Hippocampal formation (tissue), 2 donors: ENCODE data around the gene TERF2IP.

Experiments used
- DNase-seq, 2 donors: peaks; one replicate each; lab custom pipeline; 2025; lab: John Stamatoyannopoulos, UW

Gene TERF2IP, protein sequence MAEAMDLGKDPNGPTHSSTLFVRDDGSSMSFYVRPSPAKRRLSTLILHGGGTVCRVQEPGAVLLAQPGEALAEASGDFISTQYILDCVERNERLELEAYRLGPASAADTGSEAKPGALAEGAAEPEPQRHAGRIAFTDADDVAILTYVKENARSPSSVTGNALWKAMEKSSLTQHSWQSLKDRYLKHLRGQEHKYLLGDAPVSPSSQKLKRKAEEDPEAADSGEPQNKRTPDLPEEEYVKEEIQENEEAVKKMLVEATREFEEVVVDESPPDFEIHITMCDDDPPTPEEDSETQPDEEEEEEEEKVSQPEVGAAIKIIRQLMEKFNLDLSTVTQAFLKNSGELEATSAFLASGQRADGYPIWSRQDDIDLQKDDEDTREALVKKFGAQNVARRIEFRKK

DNA sequence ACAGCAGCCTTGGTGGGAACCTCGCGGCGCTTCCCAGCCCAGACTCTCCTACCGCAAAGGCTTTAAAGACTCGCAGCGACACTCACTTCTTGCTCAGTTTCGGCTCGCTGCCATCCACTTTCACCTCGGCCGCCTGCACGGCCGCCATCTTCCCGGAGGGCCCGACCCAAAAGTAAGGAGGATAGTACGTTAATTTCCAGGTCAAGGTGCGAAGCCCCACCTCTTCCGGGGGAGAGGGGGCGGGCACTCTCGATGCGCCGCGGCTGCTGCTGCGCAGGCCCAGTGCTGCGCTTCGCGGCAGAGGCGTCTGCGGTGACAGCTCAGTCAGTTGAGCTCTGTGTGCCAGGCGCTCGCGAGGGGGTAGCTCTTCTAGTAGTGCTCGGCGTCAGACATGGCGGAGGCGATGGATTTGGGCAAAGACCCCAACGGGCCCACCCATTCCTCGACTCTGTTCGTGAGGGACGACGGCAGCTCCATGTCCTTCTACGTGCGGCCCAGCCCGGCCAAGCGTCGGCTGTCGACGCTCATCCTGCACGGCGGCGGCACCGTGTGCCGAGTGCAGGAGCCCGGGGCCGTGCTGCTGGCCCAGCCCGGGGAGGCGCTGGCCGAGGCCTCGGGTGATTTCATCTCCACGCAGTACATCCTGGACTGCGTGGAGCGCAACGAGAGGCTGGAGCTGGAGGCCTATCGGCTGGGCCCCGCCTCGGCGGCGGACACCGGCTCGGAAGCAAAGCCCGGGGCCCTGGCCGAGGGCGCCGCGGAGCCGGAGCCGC lies at the start of gene TERF2IP, which contains the start of gene KARS1:
TERF2IP (plus strand) TSS at position 282 of the 773 bp plus-strand sequence; CDS start at position 392, 110 bp downstream.
KARS1 (minus strand) TSS at position 174 of the 773 bp plus-strand sequence; CDS start at position 148, 26 bp downstream.
- DNase-seq = peak; percentile 93 to 94

DNA sequence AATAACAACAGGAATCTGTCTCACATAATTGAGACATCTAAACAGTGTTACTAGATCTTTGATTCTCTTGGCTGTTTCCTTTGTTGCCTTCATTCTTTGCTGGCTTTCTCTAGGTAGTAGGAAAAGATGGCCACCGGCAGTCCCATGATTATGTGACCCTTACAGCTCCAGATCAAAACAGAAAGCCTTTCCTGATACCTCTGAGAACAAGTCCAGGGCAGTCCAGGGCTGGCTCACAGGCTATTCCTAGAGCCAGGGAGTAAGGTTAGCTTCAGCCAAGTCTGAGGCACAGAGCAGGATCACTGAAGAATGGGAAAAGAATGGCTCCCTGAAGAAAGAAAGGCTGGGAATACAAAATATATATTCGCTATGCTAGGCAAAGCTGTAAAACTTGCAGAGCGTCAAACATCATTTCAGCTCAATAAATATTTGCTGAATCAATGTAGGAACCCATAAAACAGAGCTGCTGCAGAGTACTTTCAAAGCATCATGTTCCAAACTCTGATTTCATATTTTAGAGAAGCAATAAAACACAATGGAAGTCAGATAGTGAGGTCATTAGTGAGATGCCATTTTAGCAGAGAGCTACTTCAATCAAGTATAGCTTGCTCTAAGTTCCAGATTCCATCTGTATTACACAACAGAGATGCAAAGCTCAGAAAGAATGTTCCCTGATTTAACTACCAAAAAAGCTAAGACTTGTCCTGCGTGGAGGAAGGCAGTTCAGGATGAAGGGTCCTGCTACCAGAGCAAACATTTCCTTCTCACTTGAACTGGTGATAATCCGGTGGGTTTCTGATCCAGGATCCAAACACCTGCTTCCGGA lies 47.9 kb upstream of the TERF2IP start:
- no peak for DNase-seq

DNA sequence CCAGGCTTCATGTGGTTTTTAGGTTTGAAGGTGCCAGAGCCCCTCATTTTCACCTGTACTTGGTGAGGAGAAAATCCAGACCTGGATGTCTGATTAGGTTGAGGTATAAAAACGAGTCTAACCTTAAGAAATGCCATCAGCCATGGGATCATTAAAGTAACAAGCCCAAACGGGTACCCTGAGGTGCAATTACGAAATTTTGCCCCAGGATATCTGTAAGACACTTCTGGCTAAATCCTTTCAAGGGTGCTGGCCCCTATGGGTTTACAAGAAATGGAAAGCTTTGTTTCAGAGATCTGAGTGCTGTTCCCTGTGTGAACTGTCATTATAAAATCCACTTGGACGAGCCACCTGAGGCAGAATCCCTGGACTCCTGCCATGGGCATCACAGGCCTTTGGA lies 44.3 kb upstream of the TERF2IP start:
- DNase-seq = no peak

DNA sequence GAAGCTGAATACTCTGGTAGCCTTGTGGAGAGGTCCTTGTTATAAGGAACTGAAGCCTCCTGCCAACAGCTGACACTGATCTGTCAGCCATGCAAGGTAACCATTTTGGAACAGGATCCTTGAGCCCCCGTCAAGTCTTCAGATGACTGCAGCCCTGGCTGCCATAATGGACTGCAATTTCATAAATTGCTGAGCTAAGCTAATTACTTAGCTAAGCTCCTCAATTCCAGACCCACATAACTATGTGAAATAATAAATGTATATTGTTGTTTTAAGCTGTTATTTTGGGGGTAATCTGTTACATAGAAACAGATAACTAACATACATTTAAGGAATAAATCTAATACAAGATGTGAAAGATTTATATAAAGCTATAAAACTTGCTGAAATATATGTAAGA lies 41.1 kb upstream of the TERF2IP start:
- DNase-seq = no peak

DNA sequence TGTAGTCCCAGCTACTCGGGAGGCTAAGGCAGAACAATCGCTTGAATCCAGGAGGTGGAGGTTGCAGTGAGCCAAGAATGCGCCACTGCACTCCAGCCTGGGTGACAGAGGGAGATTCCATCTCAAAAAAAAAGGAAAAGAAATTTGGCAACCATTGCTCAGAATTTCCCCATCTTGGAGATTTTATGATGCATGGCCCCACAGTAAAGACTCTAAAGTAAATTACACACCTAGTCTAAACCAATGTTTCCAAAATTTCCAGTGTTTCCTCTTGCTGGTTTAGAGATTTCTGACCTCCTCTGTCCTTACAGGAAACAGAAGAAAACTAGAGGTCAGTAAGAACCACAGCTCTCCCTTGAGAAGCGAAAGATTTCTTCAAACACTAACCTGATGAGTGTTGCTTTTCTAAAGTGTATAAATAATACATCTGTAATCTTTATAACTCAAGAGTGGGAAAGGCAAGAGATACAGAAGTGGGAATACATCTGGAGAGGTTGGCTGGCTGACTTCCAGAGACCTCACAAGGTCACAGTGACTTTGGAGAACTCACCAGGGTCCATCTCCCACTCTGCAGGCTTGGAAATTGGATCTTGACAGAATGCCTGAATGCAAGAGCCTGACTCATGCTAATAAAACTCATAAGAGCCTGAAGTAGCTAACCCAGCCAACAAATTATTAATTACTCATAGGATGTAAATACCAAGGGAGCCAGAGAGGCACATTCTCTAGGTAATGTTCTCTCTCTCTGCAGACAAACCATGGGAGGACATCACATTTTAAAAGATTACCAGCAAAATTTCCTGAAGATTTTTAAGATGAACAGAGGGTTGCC lies 33.3 kb upstream of the TERF2IP start:
- no peak for DNase-seq

DNA sequence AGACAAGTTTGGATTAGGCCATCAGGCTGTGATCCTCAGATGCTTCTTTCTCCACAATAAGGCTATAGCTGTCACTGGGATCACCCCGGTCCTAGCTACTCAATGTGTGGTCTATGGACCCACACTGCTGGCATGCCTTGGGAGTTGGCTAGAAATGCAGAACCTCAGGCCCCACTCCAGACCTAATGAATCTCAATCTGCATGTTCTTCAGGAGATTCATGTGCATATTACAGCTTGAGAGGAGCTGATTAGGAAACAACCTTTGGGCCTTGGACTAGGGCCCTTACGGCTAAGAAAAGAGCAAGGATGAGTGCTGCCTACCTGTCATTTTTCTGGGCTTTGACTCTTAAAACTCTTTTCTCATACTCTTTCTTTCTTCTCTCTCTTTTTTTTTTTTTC lies 32.0 kb upstream of the TERF2IP start:
- DNase-seq = no peak

DNA sequence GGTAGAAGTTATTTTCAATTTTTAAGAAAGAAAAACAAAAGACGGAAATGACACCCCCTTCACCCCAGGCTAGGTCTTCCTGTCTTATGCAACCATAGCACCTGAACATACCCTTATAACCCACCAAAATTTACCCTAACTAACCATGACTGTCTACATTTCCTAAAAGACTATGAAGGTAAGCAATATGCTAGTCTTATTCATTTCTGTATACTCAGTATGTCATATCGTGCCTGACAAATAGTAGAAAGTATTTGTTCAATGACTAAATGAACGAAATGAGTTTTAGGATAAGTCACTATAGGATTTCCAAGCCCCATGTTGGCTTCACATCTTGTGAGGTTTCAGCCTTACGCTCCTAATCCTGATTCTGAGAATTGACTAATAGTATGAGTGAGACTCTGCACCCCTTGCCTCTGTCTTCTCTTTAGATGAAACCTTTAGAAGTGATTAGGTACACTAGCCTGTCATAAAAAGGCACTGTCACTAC lies 31.0 kb upstream of the TERF2IP start:
- DNase-seq = no peak

DNA sequence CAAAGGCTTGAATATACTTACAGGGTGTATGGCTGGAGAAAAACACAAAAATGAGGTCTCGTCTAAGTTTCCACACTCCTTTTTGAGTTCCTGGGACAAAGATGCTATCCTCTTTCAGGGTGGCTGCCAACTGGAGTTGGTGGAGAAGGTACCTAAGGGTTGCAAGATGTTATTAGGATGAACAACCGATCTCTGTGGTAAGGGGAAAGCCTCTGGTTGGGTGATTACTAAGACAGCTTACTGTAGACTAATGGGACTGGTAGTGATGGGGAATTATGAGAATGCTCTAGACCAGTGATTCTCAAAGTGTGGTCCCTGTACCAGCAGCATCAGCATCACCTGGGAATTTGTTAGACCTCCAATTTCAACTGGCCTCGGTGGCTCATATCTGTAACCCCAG lies 30.5 kb upstream of the TERF2IP start:
- DNase-seq = no peak

DNA sequence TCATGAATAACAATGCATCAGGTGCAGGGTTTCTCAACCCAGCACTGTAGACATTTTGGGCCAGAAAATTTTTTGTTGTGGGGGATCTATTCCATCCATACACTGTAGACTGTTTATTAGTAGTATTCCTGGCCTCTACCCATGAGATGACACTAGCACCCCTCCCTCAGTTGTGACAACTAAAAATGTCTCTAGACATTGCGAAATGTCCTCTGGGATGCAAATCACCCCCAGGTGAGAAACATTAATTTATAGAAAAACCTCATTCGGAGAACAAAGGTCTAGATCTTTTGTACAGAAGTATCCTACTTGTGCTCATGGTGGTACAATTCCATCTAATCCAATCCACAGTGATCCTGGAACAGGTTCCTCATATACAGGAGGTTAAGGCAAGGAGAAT lies 28.8 kb upstream of the TERF2IP start:
- no peak for DNase-seq

DNA sequence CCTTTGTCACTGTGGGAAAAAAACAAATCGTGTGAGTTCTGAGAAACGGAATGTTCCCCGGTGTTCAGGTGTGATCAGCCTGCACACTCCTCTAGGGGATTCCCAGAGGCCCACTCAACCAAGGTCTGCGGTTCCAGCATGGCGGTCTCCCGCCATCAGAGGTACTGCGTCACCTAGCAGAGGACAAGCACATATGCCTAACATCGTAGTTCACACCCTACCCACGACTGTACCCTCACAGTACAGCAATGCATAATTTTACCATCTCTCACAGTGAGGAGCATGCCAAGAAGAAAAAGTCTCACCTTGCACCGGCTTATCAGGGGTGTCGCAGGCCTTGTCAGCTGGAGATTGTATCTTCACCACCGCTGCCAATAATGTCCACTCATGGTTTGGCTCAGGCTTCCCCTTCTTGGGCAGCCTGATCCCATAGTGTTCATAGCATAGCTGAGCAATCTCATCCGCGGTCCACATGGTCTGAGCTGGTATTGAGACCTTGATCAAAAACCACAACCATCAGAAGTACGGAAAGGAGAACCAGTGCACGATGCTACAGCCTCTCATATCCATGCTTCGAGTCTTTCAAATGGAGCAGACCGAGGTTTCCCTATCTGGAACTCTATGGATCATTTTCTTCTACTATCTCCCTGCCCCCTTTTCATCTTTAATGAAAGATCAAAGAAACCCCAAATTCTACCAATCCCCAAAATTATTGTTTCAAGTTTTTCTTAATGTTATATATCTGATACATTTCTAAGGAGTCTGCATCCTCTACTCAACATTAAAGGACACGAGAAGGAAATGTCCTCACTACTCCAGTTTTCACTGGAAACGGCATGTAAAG lies 27.0 kb upstream of the TERF2IP start:
- DNase-seq = no peak

DNA sequence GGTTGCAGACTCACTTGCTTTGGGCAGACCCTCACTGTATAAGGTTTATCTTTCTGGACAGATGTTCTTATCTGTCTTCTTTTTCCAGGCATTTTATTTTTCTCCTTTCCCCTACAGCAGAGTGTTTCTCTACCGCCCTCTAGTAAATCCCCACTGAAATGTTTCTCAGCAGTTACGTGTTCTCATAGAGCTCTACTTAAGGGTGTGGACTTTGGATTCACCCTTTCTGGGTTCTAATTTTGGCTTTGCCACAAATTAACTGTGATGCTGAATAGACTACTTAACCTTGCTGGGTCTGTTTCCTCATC lies 26.4 kb upstream of the TERF2IP start:
- peak in 1 of 2 donors; percentile 18 for DNase-seq

DNA sequence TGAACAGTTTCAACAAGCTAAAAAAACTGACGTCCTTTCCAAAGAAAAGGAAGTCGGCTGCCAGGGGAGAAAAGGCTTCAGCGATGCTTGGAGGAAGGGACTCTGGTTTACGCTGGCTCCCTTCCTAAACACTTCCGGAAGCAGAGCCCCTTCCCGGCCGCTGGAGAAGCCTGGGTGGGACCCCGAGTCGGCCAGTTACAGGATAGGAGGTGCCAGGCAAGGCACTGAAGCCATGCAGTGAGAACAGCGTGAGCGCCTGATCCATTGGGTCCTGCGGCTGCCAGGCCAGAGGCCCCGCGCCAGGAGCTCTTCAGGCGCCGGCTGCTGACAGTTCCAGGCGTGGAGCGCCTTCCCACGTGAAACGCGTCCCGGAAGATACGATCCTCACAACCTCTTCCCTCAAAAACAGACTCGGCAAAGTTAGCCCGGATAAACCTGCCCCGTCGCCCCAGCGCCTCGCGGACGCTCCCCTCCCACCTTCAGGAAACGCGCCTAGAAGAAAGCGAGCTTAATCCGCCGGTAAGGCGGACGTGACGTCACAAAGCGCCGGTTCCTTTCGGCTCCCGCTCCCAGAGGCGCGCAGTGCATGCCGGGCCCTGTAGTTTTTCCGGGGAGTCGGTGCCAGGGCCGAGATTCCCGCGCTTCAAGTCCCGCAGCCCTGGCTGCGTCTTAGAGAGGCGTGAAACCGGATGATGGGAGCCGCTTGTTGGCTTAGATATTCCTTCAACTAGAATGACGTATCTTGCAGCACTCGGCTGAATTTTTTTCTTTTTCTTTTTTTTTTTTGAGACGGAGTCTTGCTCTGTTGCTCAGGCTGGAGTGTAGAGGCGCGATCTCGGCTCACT lies 24.6 kb upstream of the TERF2IP start, which contains the start of gene ADAT1:
ADAT1 (minus strand) TSS at position 521 of the 845 bp plus-strand sequence. CDS start 2,482 bp downstream, outside the sequence.
- peak; percentile 92 to 93 for DNase-seq

DNA sequence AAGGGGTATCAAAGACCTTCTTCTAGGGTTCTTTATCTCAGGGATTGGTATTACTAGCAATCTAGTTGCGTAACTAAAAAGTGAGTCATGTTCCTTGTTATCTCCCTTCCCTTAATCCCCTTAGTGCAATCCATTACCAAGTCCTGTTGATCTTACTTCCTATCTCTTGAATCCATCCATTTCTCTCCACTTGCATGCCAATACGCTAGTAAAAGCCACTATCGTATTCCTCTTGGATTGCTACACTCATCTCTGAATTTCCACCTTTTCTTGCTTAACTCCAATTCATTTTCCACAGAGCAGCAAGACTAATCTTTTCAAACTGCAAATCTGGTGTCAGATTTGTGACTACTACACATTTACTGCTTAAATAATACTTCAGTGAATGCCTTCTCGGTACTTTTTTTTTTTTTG lies 22.6 kb upstream of the TERF2IP start:
- DNase-seq = no peak

DNA sequence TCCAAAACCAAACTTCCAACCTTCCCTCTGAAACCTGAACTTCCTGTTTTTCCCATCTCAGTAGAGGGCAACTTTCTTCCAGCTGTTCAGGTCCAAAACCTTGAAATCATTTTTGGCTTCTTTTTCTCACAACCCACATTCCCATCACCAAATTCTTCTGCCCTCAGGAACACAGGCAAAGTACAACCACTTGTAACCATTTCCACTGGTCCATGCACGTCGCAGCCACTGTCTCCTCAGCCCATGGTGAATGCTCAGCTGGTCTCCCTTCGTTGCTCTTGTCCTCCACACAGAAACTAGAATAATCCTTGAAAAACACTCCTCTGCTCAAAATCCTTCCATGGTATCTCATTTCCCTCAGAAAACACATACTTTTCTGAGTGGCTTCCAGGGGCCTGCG lies 20.8 kb upstream of the TERF2IP start:
- DNase-seq = no peak

DNA sequence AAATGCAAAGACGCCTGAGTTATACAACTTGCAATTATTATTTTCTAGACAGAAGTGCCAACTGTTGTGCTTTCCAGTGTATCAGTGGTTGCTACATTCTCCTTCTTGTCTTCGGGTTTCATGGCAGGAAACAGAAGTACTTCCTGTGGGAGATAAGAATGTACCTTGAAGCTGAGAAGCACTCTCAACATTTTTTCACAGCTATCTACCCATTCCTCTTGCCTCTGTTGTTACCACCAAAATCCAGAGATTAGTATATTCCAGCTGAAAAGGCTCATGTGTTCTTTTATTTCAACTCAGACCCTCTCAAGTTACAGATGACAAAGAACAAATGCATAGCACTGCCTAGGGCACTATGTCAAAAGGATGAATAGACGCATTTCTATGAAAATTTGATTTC lies 19.7 kb upstream of the TERF2IP start:
- DNase-seq = no peak

DNA sequence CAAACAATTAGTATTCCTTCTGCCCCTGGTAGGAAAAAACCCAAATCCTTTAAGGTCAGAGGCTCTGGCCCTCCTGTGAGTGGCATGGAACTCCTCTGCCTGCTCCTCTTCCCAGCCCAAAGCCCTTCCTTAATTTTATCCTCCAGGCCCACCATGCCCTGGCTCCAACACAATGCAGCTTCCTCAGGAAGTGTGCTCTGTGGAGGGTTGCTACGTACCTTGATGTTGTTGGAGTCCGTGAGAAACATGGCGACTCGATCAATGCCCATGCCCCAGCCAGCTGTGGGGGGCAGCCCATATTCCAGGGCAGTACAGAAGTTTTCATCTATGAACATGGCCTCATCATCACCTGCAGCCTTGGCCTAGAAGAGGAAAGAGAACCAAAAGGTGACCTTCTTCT lies 19.2 kb upstream of the TERF2IP start:
- no peak for DNase-seq

DNA sequence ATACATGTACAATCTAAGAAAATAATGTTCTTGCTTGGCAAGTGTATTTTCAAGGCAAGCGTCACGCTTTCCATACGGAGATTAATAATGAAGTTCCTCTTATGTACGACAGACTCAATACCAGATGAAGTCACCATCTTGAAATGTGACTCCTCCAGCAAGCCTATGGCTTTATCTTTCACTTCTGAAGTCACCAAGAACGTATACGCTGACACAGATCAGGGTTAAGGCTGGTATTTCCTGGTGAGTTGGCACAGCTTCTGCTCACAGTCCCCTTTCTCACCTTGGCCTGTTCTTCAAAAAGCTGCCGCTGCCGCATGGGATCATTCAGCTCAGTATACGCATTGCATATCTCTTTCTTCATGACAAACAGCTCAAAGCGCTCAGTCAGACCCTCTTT lies 18.4 kb upstream of the TERF2IP start:
- no peak for DNase-seq

DNA sequence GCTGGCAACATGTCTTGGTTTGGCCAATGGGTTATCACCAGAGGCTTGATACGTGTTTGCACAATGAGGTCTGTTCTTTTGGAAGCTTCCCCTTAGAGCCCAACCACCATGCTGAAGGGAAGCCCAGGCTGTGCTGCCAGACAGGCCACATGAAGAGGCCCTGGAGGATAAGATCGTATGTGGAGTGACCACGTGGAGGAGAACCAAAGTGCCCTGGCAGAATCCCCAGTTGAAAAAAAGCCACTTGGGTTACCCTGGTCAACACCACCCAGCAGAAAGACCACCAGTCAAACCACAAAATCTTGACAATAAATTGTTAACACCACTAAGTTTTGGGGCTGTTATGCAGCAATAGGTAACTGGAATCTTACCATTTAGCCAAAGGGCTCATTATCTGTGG lies 17.5 kb upstream of the TERF2IP start:
- DNase-seq = no peak

DNA sequence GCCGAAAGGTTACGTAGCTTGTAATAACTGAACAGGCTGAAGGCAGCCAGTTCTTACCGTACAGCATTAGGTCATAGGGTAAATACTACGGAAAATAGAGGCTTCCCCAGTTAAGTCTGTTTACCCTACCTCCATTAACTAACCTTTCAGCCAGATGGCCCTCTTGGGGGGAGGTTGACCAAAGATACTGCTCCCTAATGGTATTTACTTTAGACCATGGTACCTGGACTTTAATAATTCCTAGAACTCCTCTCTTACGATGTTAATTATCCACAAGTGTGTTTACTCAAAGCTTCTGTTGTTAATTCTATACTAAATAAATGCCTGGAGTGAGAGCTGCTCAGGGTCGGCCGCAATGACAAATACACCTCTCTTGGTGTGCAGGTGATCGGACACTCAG lies 14.7 kb upstream of the TERF2IP start:
- no peak for DNase-seq
